OCI-LY7 (cell line): ENCODE data around the gene ENDOG. TPM values are rescaled to one million over a fixed set of nuclear protein-coding genes. Genes with fewer than 3 reads are reported as not detected.

Source experiments
- BruUV-seq: library from RNA; stranded (reverse); fragments of 400-500 nt; replicated peaks from 2 replicates; lab custom pipeline; 2021; lab: Mats Ljungman, UMichigan
- CTCF ChIA-PET: fragments of 300-600 bp; sonication (Branson Sonifier 250); formaldehyde crosslinking; loops from one replicate; lab custom pipeline; 2022; ENCODE audit warnings: antibody characterized with exemption; ENCODE audit not compliant: unreplicated experiment; lab: Charles Lee
- POLR2A ChIA-PET: fragments of 300-600 bp; sonication (Branson Sonifier 250); formaldehyde crosslinking; loops from one replicate; lab custom pipeline; 2022; ENCODE audit warnings: antibody characterized with exemption; lab: Charles Lee
- DNase-seq: peaks from one replicate; pipeline ENCODE4 v3.0.0-alpha.2; 2015; ENCODE audit warnings: low spot score
- H2AFZ ChIP-seq: fragments of 200-600 bp; sonication (generic), shearing (Covaris generic); 2 replicates; pipeline ENCODE4 v1.6.1; 2014; ENCODE audit warnings: mild to moderate bottlenecking, antibody characterized with exemption, low read length, moderate library complexity
- H3K27ac ChIP-seq: fragments of 200-600 bp; sonication (generic); 2 replicates; pipeline ENCODE4 v1.5.1; 2014; ENCODE audit warnings: mixed run types, low read depth, mild to moderate bottlenecking, moderate library complexity, low read length, inconsistent platforms; ENCODE audit not compliant: poor library complexity, severe bottlenecking
- H3K36me3 ChIP-seq: fragments of 200-600 bp; sonication (generic); 2 replicates; pipeline ENCODE4 v1.6.1; 2014; ENCODE audit warnings: mild to moderate bottlenecking, antibody characterized with exemption, low read length, moderate library complexity, mixed read lengths; ENCODE audit not compliant: insufficient read depth
- H3K4me1 ChIP-seq: fragments of 200-600 bp; sonication (generic); 2 replicates; pipeline ENCODE4 v1.5.1; 2014; ENCODE audit warnings: mild to moderate bottlenecking, low read length; ENCODE audit not compliant: insufficient read depth, poor library complexity, severe bottlenecking
- H3K4me2 ChIP-seq: fragments of 200-600 bp; sonication (generic); 2 replicates; pipeline ENCODE4 v1.6.1; 2014; ENCODE audit warnings: mild to moderate bottlenecking, low read length
- H3K4me3 ChIP-seq: fragments of 200-600 bp; sonication (generic); 2 replicates; pipeline ENCODE4 v1.5.1; 2014; ENCODE audit warnings: mild to moderate bottlenecking, low read depth, low read length; ENCODE audit not compliant: poor library complexity, severe bottlenecking
- H3K79me2 ChIP-seq: fragments of 200-600 bp; sonication (generic); 2 replicates; pipeline ENCODE4 v1.6.1; 2016; ENCODE audit warnings: low read depth, mild to moderate bottlenecking, low read length, moderate library complexity, mixed read lengths; ENCODE audit not compliant: insufficient read depth
- H3K9me2 ChIP-seq: fragments of 200-600 bp; sonication (generic); 2 replicates; pipeline ENCODE4 v1.6.1; 2016; ENCODE audit warnings: mild to moderate bottlenecking, low read length, mixed read lengths; ENCODE audit not compliant: insufficient read depth
- H3K9me3 ChIP-seq: fragments of 200-600 bp; sonication (generic); 2 replicates; pipeline ENCODE4 v1.6.1; 2014; ENCODE audit warnings: mild to moderate bottlenecking, mixed run types, low read length, mixed read lengths
- H4K20me1 ChIP-seq: fragments of 200-600 bp; sonication (generic); 2 replicates; pipeline ENCODE4 v1.6.1; 2014; ENCODE audit warnings: mild to moderate bottlenecking, antibody characterized with exemption, low read length, moderate library complexity, mixed read lengths; ENCODE audit not compliant: insufficient read depth
- EZH2phosphoT487 ChIP-seq: fragments of 200-600 bp; sonication (generic); IDR thresholded peaks from 2 replicates; pipeline ENCODE4 v1.6.1; 2018; ENCODE audit warnings: low read depth, borderline replicate concordance, mild to moderate bottlenecking, mixed run types, antibody characterized with exemption, low read length, moderate library complexity, mixed read lengths
- intact Hi-C: fragments of 100-400 bp; cut with micrococcal nuclease; formaldehyde crosslinking; loops from one replicate; pipeline ENCODE4 v1.10.0; 2022; ENCODE audit not compliant: unreplicated experiment
- total RNA-seq, 2 experiments: library from RNA; depleted of rRNA in 1 of 2; stranded (reverse); fragments of >200 nt in 1 of 2; shearing (Covaris generic) in 1 of 2; gene quantifications; 2 replicates each; pipeline ENCODE4 v1.2.3, GENCODE V29; 2014 to 2022
- TF ChIP-seq, protein P1 (sequence below): fragments of 200-600 bp; sonication (generic); conservative IDR thresholded peaks from 2 replicates; pipeline ENCODE4 v1.5.1; 2014; ENCODE audit warnings: mild to moderate bottlenecking, antibody characterized with exemption, low read length, moderate library complexity, mixed read lengths

ENDOG gene
- total RNA-seq, 2 experiments from 2014 or later: 29.4 to 35.2 TPM

DNA sequence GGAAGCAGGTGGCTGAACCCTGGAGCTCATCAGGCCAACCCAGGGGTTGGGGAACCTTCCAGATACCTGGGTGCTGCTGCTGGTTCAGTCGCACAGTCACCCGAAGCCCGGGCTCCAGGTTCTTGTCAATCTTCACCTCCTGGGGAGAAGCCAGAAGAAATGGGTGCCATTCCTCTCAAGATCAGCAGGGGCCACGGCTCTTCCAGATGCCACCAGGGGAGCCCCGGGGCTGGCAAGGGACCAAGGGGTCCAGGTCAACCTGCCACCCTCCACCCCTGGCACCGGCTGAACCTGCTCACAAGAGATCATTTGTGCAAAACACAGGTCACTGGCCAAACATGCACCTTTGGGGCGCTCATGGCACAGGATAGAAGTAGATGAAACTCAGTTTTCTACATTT lies 6.6 kb downstream of the ENDOG start:
- H3K9me2 ChIP-seq: no peaks in the 10 kb centered on the region
- ChIA-PET CTCF (no interaction called here), POLR2A (no interaction called here)
- peaks cover 17% of the 10 kb centered on the region for H3K4me1 ChIP-seq
- no peaks in the 10 kb centered on the region for H4K20me1 ChIP-seq
- no peak for TF ChIP-seq EZH2phosphoT487
- TF ChIP-seq, protein P1, sequence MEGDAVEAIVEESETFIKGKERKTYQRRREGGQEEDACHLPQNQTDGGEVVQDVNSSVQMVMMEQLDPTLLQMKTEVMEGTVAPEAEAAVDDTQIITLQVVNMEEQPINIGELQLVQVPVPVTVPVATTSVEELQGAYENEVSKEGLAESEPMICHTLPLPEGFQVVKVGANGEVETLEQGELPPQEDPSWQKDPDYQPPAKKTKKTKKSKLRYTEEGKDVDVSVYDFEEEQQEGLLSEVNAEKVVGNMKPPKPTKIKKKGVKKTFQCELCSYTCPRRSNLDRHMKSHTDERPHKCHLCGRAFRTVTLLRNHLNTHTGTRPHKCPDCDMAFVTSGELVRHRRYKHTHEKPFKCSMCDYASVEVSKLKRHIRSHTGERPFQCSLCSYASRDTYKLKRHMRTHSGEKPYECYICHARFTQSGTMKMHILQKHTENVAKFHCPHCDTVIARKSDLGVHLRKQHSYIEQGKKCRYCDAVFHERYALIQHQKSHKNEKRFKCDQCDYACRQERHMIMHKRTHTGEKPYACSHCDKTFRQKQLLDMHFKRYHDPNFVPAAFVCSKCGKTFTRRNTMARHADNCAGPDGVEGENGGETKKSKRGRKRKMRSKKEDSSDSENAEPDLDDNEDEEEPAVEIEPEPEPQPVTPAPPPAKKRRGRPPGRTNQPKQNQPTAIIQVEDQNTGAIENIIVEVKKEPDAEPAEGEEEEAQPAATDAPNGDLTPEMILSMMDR: no peak
- H3K4me3 ChIP-seq: no peak overlapping the region
- H3K4me2 ChIP-seq: no peak overlapping the region
- intact Hi-C loops: no loop called here
- peaks cover 15% of the 10 kb centered on the region; the same call in 1 of the 2 replicates for H3K79me2 ChIP-seq
- DNase-seq: no peak
- no peak overlapping the region for H3K27ac ChIP-seq
- BruUV-seq: no TSS peak
- H2AFZ ChIP-seq: no peak overlapping the region
- peaks cover 77% of the 10 kb centered on the region for H3K36me3 ChIP-seq
- H3K9me3 ChIP-seq: no peaks in the 10 kb centered on the region

DNA sequence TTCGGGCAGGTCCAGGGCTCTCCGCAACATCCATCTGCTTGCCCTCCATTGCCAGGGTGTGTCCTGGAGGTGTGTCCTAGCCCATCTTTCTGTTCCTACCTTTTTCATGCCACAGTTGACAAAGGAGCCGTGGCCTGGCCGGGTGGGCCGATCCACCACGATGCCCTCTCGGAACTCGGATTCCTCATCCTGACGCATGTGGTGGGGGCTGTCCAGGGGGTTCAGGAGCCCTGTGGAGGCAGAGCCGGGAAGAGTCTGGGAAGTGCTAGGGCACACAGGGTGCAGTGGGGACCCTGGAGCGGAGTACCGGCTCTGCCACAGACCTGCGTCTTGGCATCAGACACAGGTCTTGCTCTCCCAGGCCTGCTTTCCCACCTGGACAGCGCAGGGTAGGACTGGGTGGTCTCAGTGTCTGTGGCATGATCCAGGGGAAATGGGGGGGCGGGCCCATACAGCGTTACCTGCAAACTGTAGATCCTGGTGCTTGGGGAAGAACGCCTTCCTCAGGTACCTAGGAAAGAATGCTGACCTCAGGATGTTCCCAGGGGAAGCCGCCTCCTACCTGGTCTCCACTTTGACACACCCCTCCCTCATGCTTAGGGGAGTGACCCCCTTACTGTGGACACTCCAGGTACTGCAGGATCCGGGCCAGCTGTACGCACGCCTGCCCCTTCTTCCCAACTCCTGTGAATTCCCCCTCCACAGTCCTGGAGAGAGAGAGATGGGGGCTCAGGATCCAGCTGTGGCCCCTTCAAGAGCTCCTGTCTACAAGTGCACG lies 7.8 kb downstream of the ENDOG start:
- H4K20me1 ChIP-seq: no peaks in the 10 kb centered on the region
- no peak overlapping the region for H3K4me3 ChIP-seq
- peaks cover 69% of the 10 kb centered on the region for H3K36me3 ChIP-seq
- no peak overlapping the region for H2AFZ ChIP-seq
- no peak overlapping the region for H3K4me2 ChIP-seq
- H3K27ac ChIP-seq: no peak overlapping the region
- POLR2A ChIA-PET: interaction anchor here (0.6 to 1.4 kb wide), 3 partner anchors 8 to 139 kb away, joined by 3 to 6 read pairs (median 4); no protein-coding TSS in a partner anchor
- no peak for DNase-seq
- intact Hi-C loops: no loop called here
- TF ChIP-seq, protein P1: no peak
- TF ChIP-seq EZH2phosphoT487: no peak
- H3K9me3 ChIP-seq: no peaks in the 10 kb centered on the region
- no peaks in the 10 kb centered on the region for H3K9me2 ChIP-seq
- CTCF ChIA-PET: no interaction called here
- BruUV-seq: no TSS peak
- peaks cover 15% of the 10 kb centered on the region; the same call in 1 of the 2 replicates for H3K79me2 ChIP-seq
- H3K4me1 ChIP-seq: peaks cover 15% of the 10 kb centered on the region

GRCh38 chr9:128828267-128828666 lies 10.0 kb downstream of the ENDOG start:
- H3K4me1 ChIP-seq: peaks cover 15% of the 10 kb centered on the region
- H3K9me2 ChIP-seq: no peaks in the 10 kb centered on the region
- ChIA-PET CTCF (interaction anchor here (0.6 to 1.8 kb wide), 2 partner anchors 10 to 200 kb away, joined by 5 to 9 read pairs; partner anchors contain the start of genes ENDOG and SH3GLB2), POLR2A (interaction anchor here (0.6 to 1.0 kb wide), 2 partner anchors 10 to 99 kb away, joined by 3 to 4 read pairs; partner anchors contain the start of gene ENDOG)
- no peaks in the 10 kb centered on the region for H3K9me3 ChIP-seq
- no peak overlapping the region for H3K27ac ChIP-seq
- H3K4me2 ChIP-seq: peak overlapping the region; percentile 76
- no TSS peak for BruUV-seq
- H4K20me1 ChIP-seq: no peaks in the 10 kb centered on the region
- peaks cover 53% of the 10 kb centered on the region for H3K36me3 ChIP-seq
- TF ChIP-seq EZH2phosphoT487: no peak
- TF ChIP-seq, protein P1: peak; percentile 65
- peak overlapping the region; percentile 80 for H3K4me3 ChIP-seq
- H3K79me2 ChIP-seq: peaks cover 15% of the 10 kb centered on the region; the same call in 1 of the 2 replicates
- H2AFZ ChIP-seq: no peak overlapping the region
- no peak for DNase-seq
- intact Hi-C loops: no loop called here
